H9 (cell line): Measurements from ENCODE around the gene ZFAND3. TPM values are rescaled to one million over a fixed set of nuclear protein-coding genes. Genes with fewer than 3 reads are reported as not detected.

Experiments
- DNase-seq: peaks from one replicate; pipeline ENCODE4 v3.0.0-alpha.2; 2017
- H2AFZ ChIP-seq: one replicate; pipeline ENCODE4 v1.6.1; 2013; ENCODE audit warnings: mild to moderate bottlenecking, low read length, control low read depth, moderate library complexity
- H2AK5ac ChIP-seq: 2 replicates; pipeline ENCODE4 v1.6.1; 2013; ENCODE audit warnings: low read length, control low read depth, mixed read lengths; ENCODE audit not compliant: insufficient read length
- H2BK120ac ChIP-seq: one replicate; pipeline ENCODE4 v1.6.1; 2013; ENCODE audit warnings: low read depth, mild to moderate bottlenecking, low read length, control low read depth, inconsistent platforms; ENCODE audit not compliant: poor library complexity, severe bottlenecking
- H2BK12ac ChIP-seq: 2 replicates; pipeline ENCODE4 v1.6.1; 2013; ENCODE audit warnings: low read length, control low read depth, mixed read lengths, low read depth; ENCODE audit not compliant: insufficient read length
- H2BK15ac ChIP-seq: 2 replicates; pipeline ENCODE4 v1.6.1; 2013; ENCODE audit warnings: low read depth, low read length, control low read depth
- H2BK20ac ChIP-seq: one replicate; pipeline ENCODE4 v1.6.1; 2013; ENCODE audit warnings: low read depth, mild to moderate bottlenecking, low read length, control low read depth, inconsistent platforms; ENCODE audit not compliant: poor library complexity, severe bottlenecking
- H2BK5ac ChIP-seq: 2 replicates; pipeline ENCODE4 v1.6.1; 2013; ENCODE audit warnings: low read length, control low read depth, mixed read lengths; ENCODE audit not compliant: insufficient read length
- H3K14ac ChIP-seq: 2 replicates; pipeline ENCODE4 v1.6.1; 2013; ENCODE audit warnings: low read length, control low read depth; ENCODE audit not compliant: insufficient read depth
- H3K18ac ChIP-seq: 2 replicates; pipeline ENCODE4 v1.6.1; 2013; ENCODE audit warnings: low read depth, mild to moderate bottlenecking, mixed read lengths, low read length, control low read depth; ENCODE audit not compliant: insufficient read length
- H3K23ac ChIP-seq: 2 replicates; pipeline ENCODE4 v1.6.1; 2013; ENCODE audit warnings: low read length, control low read depth, mixed read lengths, low read depth; ENCODE audit not compliant: insufficient read length
- H3K23me2 ChIP-seq: 2 replicates; pipeline ENCODE4 v1.6.1; 2013; ENCODE audit warnings: low read depth, mild to moderate bottlenecking, mixed read lengths, low read length, control low read depth; ENCODE audit not compliant: insufficient read length, poor library complexity, severe bottlenecking
- H3K27ac ChIP-seq: 2 replicates; pipeline ENCODE4 v1.5.1; 2013; ENCODE audit warnings: low read length, control low read depth, mixed read lengths, low read depth; ENCODE audit not compliant: insufficient read length
- H3K27me3 ChIP-seq: 2 replicates; pipeline ENCODE4 v1.6.1; 2013; ENCODE audit warnings: low read length, control low read depth, inconsistent platforms; ENCODE audit not compliant: insufficient read depth
- H3K4ac ChIP-seq: 2 replicates; pipeline ENCODE4 v1.6.1; 2013; ENCODE audit warnings: low read depth, mild to moderate bottlenecking, control low read depth, inconsistent platforms, low read length, moderate library complexity
- H3K4me1 ChIP-seq: 2 replicates; pipeline ENCODE4 v1.6.1; 2013; ENCODE audit warnings: low read length, control low read depth, inconsistent platforms; ENCODE audit not compliant: insufficient read depth
- H3K4me2 ChIP-seq: 2 replicates; pipeline ENCODE4 v1.6.1; 2013; ENCODE audit warnings: low read length, control low read depth, mixed read lengths; ENCODE audit not compliant: insufficient read length, insufficient read depth
- H3K56ac ChIP-seq: 2 replicates; pipeline ENCODE4 v1.6.1; 2013; ENCODE audit warnings: low read depth, mild to moderate bottlenecking, mixed read lengths, low read length, control low read depth; ENCODE audit not compliant: insufficient read length
- H3K79me1 ChIP-seq: 2 replicates; pipeline ENCODE4 v1.6.1; 2013; ENCODE audit warnings: low read depth, mild to moderate bottlenecking, moderate library complexity, low read length, control low read depth, inconsistent platforms; ENCODE audit not compliant: insufficient read depth, poor library complexity, severe bottlenecking
- H3K79me2 ChIP-seq: 2 replicates; pipeline ENCODE4 v1.6.1; 2013; ENCODE audit warnings: low read length, control low read depth, inconsistent platforms; ENCODE audit not compliant: insufficient read depth
- H3K9ac ChIP-seq: 2 replicates; pipeline ENCODE4 v1.6.1; 2013; ENCODE audit warnings: low read length, control low read depth, mixed read lengths; ENCODE audit not compliant: insufficient read length; ENCODE audit errors: extremely low read depth
- H3K9me3 ChIP-seq: one replicate; pipeline ENCODE4 v1.6.1; 2013; ENCODE audit warnings: low read depth, low read length, inconsistent platforms; ENCODE audit not compliant: control insufficient read depth
- H3T11ph ChIP-seq: one replicate; pipeline ENCODE4 v1.6.1; 2013; ENCODE audit warnings: mild to moderate bottlenecking, low read length, control low read depth, inconsistent platforms
- H4K20me1 ChIP-seq: one replicate; pipeline ENCODE4 v1.6.1; 2013; ENCODE audit not compliant: control insufficient read depth, insufficient read length, insufficient read depth
- H4K5ac ChIP-seq: 2 replicates; pipeline ENCODE4 v1.6.1; 2013; ENCODE audit warnings: low read depth, mild to moderate bottlenecking, mixed read lengths, low read length, control low read depth; ENCODE audit not compliant: insufficient read length
- H4K8ac ChIP-seq: replicated peaks from 2 replicates; pipeline ENCODE4 v1.6.1; 2013; ENCODE audit warnings: low read length, control low read depth, mixed read lengths, low read depth; ENCODE audit not compliant: insufficient read length
- H4K91ac ChIP-seq: 2 replicates; pipeline ENCODE4 v1.6.1; 2013; ENCODE audit warnings: low read depth, mild to moderate bottlenecking, moderate library complexity, mixed read lengths, low read length, control low read depth; ENCODE audit not compliant: insufficient read length
- H3K27ac Mint-ChIP-seq, 3 experiments: 2 replicates in 2 of 3; 3 replicates in 1 of 3; pipeline ENCODE4 v1.8.0; 2020 to 2021; ENCODE audit warnings: mixed read lengths in 3 of 3, mild to moderate bottlenecking in 1 of 3, moderate library complexity in 1 of 3
- H3K27me3 Mint-ChIP-seq: 2 replicates; pipeline ENCODE4 v1.8.0; 2021; ENCODE audit warnings: low read depth, mild to moderate bottlenecking, moderate library complexity, mixed read lengths
- H3K36me3 Mint-ChIP-seq, 3 experiments: 2 replicates in 2 of 3; 3 replicates in 1 of 3; pipeline ENCODE4 v1.8.0; 2020 to 2021; ENCODE audit warnings: low read depth in 3 of 3, mixed read lengths in 3 of 3; ENCODE audit not compliant: insufficient read depth in 1 of 3
- H3K4me1 Mint-ChIP-seq, 2 experiments: 2 replicates each; pipeline ENCODE4 v1.8.0; 2020; ENCODE audit warnings: mixed read lengths in 2 of 2
- H3K4me3 Mint-ChIP-seq, 2 experiments: 2 replicates in 1 of 2; 3 replicates in 1 of 2; pipeline ENCODE4 v1.8.0; 2020 to 2021; ENCODE audit warnings: mild to moderate bottlenecking in 2 of 2, mixed read lengths in 2 of 2, moderate library complexity in 1 of 2
- H3K9me3 Mint-ChIP-seq, 2 experiments: 2 replicates in 1 of 2; 3 replicates in 1 of 2; pipeline ENCODE4 v1.8.0; 2020; ENCODE audit warnings: mild to moderate bottlenecking in 2 of 2, mixed read lengths in 2 of 2, moderate library complexity in 1 of 2
- WGBS: extraction: QIAGEN DNeasy Blood & Tissue Kit; methylation state at CpG from one replicate; pipeline ENCODE4 v1.1.7; 2013; ENCODE audit warnings: missing lambda C conversion rate, low lambda C conversion rate, mixed read lengths; ENCODE audit not compliant: insufficient read length; ENCODE audit errors: extremely low coverage; 5-methylcytosine and 5-hydroxymethylcytosine counted together
- total RNA-seq: library from RNA; stranded (reverse); gene quantifications from 2 replicates; pipeline ENCODE4 v1.2.1, GENCODE V29; 2021
- TF ChIP-seq, protein P1 (sequence below): fragments of 200-600 bp; sonication (generic); conservative IDR thresholded peaks from 3 replicates; pipeline ENCODE4 v1.8.0; 2021; ENCODE audit warnings: antibody characterized with exemption, mild to moderate bottlenecking

The ZFAND3 gene
- total RNA-seq, 1 experiment from 2014 or later: 57.7 TPM

DNA sequence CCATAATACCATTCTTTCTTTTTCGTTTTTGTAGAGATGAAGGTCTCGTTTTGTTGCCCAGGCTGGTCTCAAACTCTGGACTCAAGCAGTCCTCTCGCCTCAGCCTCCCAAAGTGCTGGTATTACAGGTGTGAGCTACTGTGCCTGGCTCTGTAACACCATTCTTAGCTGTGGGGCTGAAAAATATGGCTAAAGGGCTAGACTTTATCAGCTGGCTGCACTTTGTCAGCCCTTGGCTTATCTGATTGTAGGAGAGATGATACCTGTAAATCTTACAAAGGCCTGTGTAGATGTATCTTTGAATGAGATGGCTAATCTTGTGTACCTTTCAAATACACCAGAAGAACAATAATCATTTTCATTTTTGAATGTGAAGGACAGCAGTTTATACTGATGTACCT lies 55.2 kb downstream of the ZFAND3 start:
- Histone ChIP-seq H3K23me2 (no peaks in the 10 kb centered on the region), H2AFZ (no peak overlapping the region), H2BK5ac (no peak overlapping the region), H2BK15ac (no peak overlapping the region), H3K56ac (no peak overlapping the region), H2BK120ac (no peak overlapping the region), H4K91ac (no peak overlapping the region), H3K4me2 (no peak overlapping the region), H2AK5ac (no peak overlapping the region), H3K79me2 (peaks cover 9% of the 10 kb centered on the region; the same call in 1 of the 2 replicates), H4K8ac (no peak overlapping the region), H3K14ac (no peak overlapping the region), H3K27ac (no peak overlapping the region), H3K27me3 (no peaks in the 10 kb centered on the region), H3K9ac (no peak overlapping the region), H3T11ph (no peak overlapping the region), H3K18ac (no peak overlapping the region), H3K9me3 (no peaks in the 10 kb centered on the region), H3K79me1 (peaks cover 4% of the 10 kb centered on the region), H4K20me1 (no peaks in the 10 kb centered on the region), H3K4me1 (no peaks in the 10 kb centered on the region; the same call in 1 of the 2 replicates), H3K4ac (no peak overlapping the region), H2BK20ac (no peak overlapping the region), H4K5ac (no peak overlapping the region), H3K23ac (no peak overlapping the region), H2BK12ac (no peak overlapping the region)
- Mint-ChIP-seq H3K4me1 (peaks cover 36 to 38% of the 10 kb centered on the region in 2 experiments), H3K27ac (no peak overlapping the region), H3K9me3 (no peaks in the 10 kb centered on the region), H3K36me3 (no peaks in the 10 kb centered on the region; a peak in 2 of 7 replicates), H3K27me3 (no peaks in the 10 kb centered on the region), H3K4me3 (no peak overlapping the region)
- no CpG with 5 or more reads among the region's 3 CpGs for WGBS
- no peak for DNase-seq
- TF ChIP-seq, protein P1, sequence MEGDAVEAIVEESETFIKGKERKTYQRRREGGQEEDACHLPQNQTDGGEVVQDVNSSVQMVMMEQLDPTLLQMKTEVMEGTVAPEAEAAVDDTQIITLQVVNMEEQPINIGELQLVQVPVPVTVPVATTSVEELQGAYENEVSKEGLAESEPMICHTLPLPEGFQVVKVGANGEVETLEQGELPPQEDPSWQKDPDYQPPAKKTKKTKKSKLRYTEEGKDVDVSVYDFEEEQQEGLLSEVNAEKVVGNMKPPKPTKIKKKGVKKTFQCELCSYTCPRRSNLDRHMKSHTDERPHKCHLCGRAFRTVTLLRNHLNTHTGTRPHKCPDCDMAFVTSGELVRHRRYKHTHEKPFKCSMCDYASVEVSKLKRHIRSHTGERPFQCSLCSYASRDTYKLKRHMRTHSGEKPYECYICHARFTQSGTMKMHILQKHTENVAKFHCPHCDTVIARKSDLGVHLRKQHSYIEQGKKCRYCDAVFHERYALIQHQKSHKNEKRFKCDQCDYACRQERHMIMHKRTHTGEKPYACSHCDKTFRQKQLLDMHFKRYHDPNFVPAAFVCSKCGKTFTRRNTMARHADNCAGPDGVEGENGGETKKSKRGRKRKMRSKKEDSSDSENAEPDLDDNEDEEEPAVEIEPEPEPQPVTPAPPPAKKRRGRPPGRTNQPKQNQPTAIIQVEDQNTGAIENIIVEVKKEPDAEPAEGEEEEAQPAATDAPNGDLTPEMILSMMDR: no peak
